H9 (cell line): ENCODE data around the gene C1orf141. TPM values are rescaled to one million over a fixed set of nuclear protein-coding genes. Genes with fewer than 3 reads are reported as not detected.

Experiments used
- DNase-seq: peaks from one replicate; pipeline ENCODE4 v3.0.0-alpha.2; 2017
- H2AFZ ChIP-seq: one replicate; pipeline ENCODE4 v1.6.1; 2013; ENCODE audit warnings: mild to moderate bottlenecking, low read length, control low read depth, moderate library complexity
- H2AK5ac ChIP-seq: 2 replicates; pipeline ENCODE4 v1.6.1; 2013; ENCODE audit warnings: low read length, control low read depth, mixed read lengths; ENCODE audit not compliant: insufficient read length
- H2BK120ac ChIP-seq: one replicate; pipeline ENCODE4 v1.6.1; 2013; ENCODE audit warnings: low read depth, mild to moderate bottlenecking, low read length, control low read depth, inconsistent platforms; ENCODE audit not compliant: poor library complexity, severe bottlenecking
- H2BK12ac ChIP-seq: 2 replicates; pipeline ENCODE4 v1.6.1; 2013; ENCODE audit warnings: low read length, control low read depth, mixed read lengths, low read depth; ENCODE audit not compliant: insufficient read length
- H2BK15ac ChIP-seq: 2 replicates; pipeline ENCODE4 v1.6.1; 2013; ENCODE audit warnings: low read depth, low read length, control low read depth
- H2BK20ac ChIP-seq: one replicate; pipeline ENCODE4 v1.6.1; 2013; ENCODE audit warnings: low read depth, mild to moderate bottlenecking, low read length, control low read depth, inconsistent platforms; ENCODE audit not compliant: poor library complexity, severe bottlenecking
- H2BK5ac ChIP-seq: 2 replicates; pipeline ENCODE4 v1.6.1; 2013; ENCODE audit warnings: low read length, control low read depth, mixed read lengths; ENCODE audit not compliant: insufficient read length
- H3K14ac ChIP-seq: 2 replicates; pipeline ENCODE4 v1.6.1; 2013; ENCODE audit warnings: low read length, control low read depth; ENCODE audit not compliant: insufficient read depth
- H3K18ac ChIP-seq: 2 replicates; pipeline ENCODE4 v1.6.1; 2013; ENCODE audit warnings: low read depth, mild to moderate bottlenecking, mixed read lengths, low read length, control low read depth; ENCODE audit not compliant: insufficient read length
- H3K23ac ChIP-seq: 2 replicates; pipeline ENCODE4 v1.6.1; 2013; ENCODE audit warnings: low read length, control low read depth, mixed read lengths, low read depth; ENCODE audit not compliant: insufficient read length
- H3K23me2 ChIP-seq: 2 replicates; pipeline ENCODE4 v1.6.1; 2013; ENCODE audit warnings: low read depth, mild to moderate bottlenecking, mixed read lengths, low read length, control low read depth; ENCODE audit not compliant: insufficient read length, poor library complexity, severe bottlenecking
- H3K27ac ChIP-seq: 2 replicates; pipeline ENCODE4 v1.5.1; 2013; ENCODE audit warnings: low read length, control low read depth, mixed read lengths, low read depth; ENCODE audit not compliant: insufficient read length
- H3K27me3 ChIP-seq: 2 replicates; pipeline ENCODE4 v1.6.1; 2013; ENCODE audit warnings: low read length, control low read depth, inconsistent platforms; ENCODE audit not compliant: insufficient read depth
- H3K4ac ChIP-seq: 2 replicates; pipeline ENCODE4 v1.6.1; 2013; ENCODE audit warnings: low read depth, mild to moderate bottlenecking, control low read depth, inconsistent platforms, low read length, moderate library complexity
- H3K4me1 ChIP-seq: 2 replicates; pipeline ENCODE4 v1.6.1; 2013; ENCODE audit warnings: low read length, control low read depth, inconsistent platforms; ENCODE audit not compliant: insufficient read depth
- H3K4me2 ChIP-seq: 2 replicates; pipeline ENCODE4 v1.6.1; 2013; ENCODE audit warnings: low read length, control low read depth, mixed read lengths; ENCODE audit not compliant: insufficient read length, insufficient read depth
- H3K56ac ChIP-seq: 2 replicates; pipeline ENCODE4 v1.6.1; 2013; ENCODE audit warnings: low read depth, mild to moderate bottlenecking, mixed read lengths, low read length, control low read depth; ENCODE audit not compliant: insufficient read length
- H3K79me1 ChIP-seq: 2 replicates; pipeline ENCODE4 v1.6.1; 2013; ENCODE audit warnings: low read depth, mild to moderate bottlenecking, moderate library complexity, low read length, control low read depth, inconsistent platforms; ENCODE audit not compliant: insufficient read depth, poor library complexity, severe bottlenecking
- H3K79me2 ChIP-seq: 2 replicates; pipeline ENCODE4 v1.6.1; 2013; ENCODE audit warnings: low read length, control low read depth, inconsistent platforms; ENCODE audit not compliant: insufficient read depth
- H3K9ac ChIP-seq: 2 replicates; pipeline ENCODE4 v1.6.1; 2013; ENCODE audit warnings: low read length, control low read depth, mixed read lengths; ENCODE audit not compliant: insufficient read length; ENCODE audit errors: extremely low read depth
- H3K9me3 ChIP-seq: one replicate; pipeline ENCODE4 v1.6.1; 2013; ENCODE audit warnings: low read depth, low read length, inconsistent platforms; ENCODE audit not compliant: control insufficient read depth
- H3T11ph ChIP-seq: one replicate; pipeline ENCODE4 v1.6.1; 2013; ENCODE audit warnings: mild to moderate bottlenecking, low read length, control low read depth, inconsistent platforms
- H4K20me1 ChIP-seq: one replicate; pipeline ENCODE4 v1.6.1; 2013; ENCODE audit not compliant: control insufficient read depth, insufficient read length, insufficient read depth
- H4K5ac ChIP-seq: 2 replicates; pipeline ENCODE4 v1.6.1; 2013; ENCODE audit warnings: low read depth, mild to moderate bottlenecking, mixed read lengths, low read length, control low read depth; ENCODE audit not compliant: insufficient read length
- H4K8ac ChIP-seq: replicated peaks from 2 replicates; pipeline ENCODE4 v1.6.1; 2013; ENCODE audit warnings: low read length, control low read depth, mixed read lengths, low read depth; ENCODE audit not compliant: insufficient read length
- H4K91ac ChIP-seq: 2 replicates; pipeline ENCODE4 v1.6.1; 2013; ENCODE audit warnings: low read depth, mild to moderate bottlenecking, moderate library complexity, mixed read lengths, low read length, control low read depth; ENCODE audit not compliant: insufficient read length
- H3K27ac Mint-ChIP-seq, 3 experiments: 2 replicates in 2 of 3; 3 replicates in 1 of 3; pipeline ENCODE4 v1.8.0; 2020 to 2021; ENCODE audit warnings: mixed read lengths in 3 of 3, mild to moderate bottlenecking in 1 of 3, moderate library complexity in 1 of 3
- H3K27me3 Mint-ChIP-seq: 2 replicates; pipeline ENCODE4 v1.8.0; 2021; ENCODE audit warnings: low read depth, mild to moderate bottlenecking, moderate library complexity, mixed read lengths
- H3K36me3 Mint-ChIP-seq, 3 experiments: 2 replicates in 2 of 3; 3 replicates in 1 of 3; pipeline ENCODE4 v1.8.0; 2020 to 2021; ENCODE audit warnings: low read depth in 3 of 3, mixed read lengths in 3 of 3; ENCODE audit not compliant: insufficient read depth in 1 of 3
- H3K4me1 Mint-ChIP-seq, 2 experiments: 2 replicates each; pipeline ENCODE4 v1.8.0; 2020; ENCODE audit warnings: mixed read lengths in 2 of 2
- H3K4me3 Mint-ChIP-seq, 2 experiments: 2 replicates in 1 of 2; 3 replicates in 1 of 2; pipeline ENCODE4 v1.8.0; 2020 to 2021; ENCODE audit warnings: mild to moderate bottlenecking in 2 of 2, mixed read lengths in 2 of 2, moderate library complexity in 1 of 2
- H3K9me3 Mint-ChIP-seq, 2 experiments: 2 replicates in 1 of 2; 3 replicates in 1 of 2; pipeline ENCODE4 v1.8.0; 2020; ENCODE audit warnings: mild to moderate bottlenecking in 2 of 2, mixed read lengths in 2 of 2, moderate library complexity in 1 of 2
- WGBS: extraction: QIAGEN DNeasy Blood & Tissue Kit; methylation state at CpG from one replicate; pipeline ENCODE4 v1.1.7; 2013; ENCODE audit warnings: missing lambda C conversion rate, low lambda C conversion rate, mixed read lengths; ENCODE audit not compliant: insufficient read length; ENCODE audit errors: extremely low coverage; 5-methylcytosine and 5-hydroxymethylcytosine counted together
- total RNA-seq: library from RNA; stranded (reverse); gene quantifications from 2 replicates; pipeline ENCODE4 v1.2.1, GENCODE V29; 2021
- TF ChIP-seq, protein P1 (sequence below): fragments of 200-600 bp; sonication (generic); conservative IDR thresholded peaks from 3 replicates; pipeline ENCODE4 v1.8.0; 2021; ENCODE audit warnings: antibody characterized with exemption, mild to moderate bottlenecking

The C1orf141 gene
- total RNA-seq, 1 experiment from 2014 or later, result not detected

DNA sequence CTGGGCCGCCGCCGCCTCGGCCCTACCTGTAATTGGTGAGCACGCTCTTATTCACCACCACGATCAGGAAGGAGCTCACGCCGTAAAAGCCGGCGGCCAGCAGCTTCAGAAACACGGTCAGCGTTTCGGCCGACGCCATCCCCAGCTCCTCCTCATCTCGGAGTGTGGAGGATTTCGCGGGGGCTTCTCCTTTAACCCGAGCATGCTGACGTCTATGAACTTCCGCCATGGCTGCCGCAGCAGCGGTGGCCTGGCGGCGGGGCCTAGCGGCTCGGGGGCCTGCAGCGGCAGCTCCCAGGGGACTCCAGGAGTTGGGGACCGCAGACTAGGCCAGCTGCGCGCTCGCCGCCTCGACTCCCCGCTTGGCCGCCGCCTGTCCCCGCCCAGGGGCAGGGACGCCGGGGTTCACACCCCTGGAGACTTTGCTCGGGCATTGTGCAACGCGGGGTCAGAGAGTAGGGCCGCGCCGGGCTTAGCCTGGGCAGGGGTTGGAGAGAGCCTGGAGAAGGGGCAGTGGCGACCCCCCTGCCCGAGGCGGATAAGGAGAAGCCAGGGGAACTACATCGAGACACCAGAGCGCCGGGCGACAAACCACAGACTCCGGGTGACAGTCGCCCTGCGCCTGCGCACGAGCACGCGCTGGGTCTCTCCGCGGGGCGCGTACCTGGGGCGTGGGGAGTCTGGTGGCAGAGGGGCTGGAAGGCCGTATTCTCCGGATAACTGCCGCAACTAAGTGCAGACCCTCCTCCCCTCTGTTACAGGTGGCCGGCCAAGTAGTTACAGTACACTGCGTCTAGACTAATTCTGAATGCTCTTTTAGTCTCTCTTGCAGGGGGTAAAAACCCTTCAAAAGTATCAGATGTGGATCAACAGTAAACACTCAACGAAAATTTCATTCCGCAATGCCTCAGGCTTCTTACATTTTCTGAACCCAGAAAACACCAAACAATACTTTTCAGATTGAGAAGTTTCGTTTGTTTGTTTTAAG lies 80.7 kb downstream of the C1orf141 start, which contains the start of gene SLC35D1:
SLC35D1 (minus strand) TSS at position 364 of the 988 bp plus-strand sequence; CDS start at position 229, 135 bp downstream.
- no peak within 1 kb of the TSS for H2BK12ac ChIP-seq
- H3K23me2 ChIP-seq, result no peaks in the 10 kb centered on the region
- Mint-ChIP-seq H3K9me3 (no peaks in the 10 kb centered on the region), H3K36me3 (peaks cover 0 to 2% (median 0%) of the 10 kb centered on the region in 3 experiments; a peak in 3 of 7 replicates), H3K27ac (peak within 1 kb of the TSS; percentile 59 to 95 (median 90); a peak in 5 of 7 replicates), H3K4me3 (peak within 1 kb of the TSS; percentile 81 to 88), H3K4me1 (peaks cover 18 to 20% of the 10 kb centered on the region in 2 experiments), H3K27me3 (no peaks in the 10 kb centered on the region; the same call in 1 of the 2 replicates)
- no peak within 1 kb of the TSS for H3K27ac ChIP-seq
- peak within 1 kb of the TSS; percentile 86; the same call in 1 of the 2 replicates for H3K14ac ChIP-seq
- H3K79me2 ChIP-seq, result no peaks in the 10 kb centered on the region
- peak within 1 kb of the TSS; percentile 66 for H3K18ac ChIP-seq
- H2BK120ac ChIP-seq, result no peak within 1 kb of the TSS
- H2BK15ac ChIP-seq, result no peak within 1 kb of the TSS
- H3K56ac ChIP-seq, result no peak within 1 kb of the TSS
- no peak within 1 kb of the TSS for H3K4ac ChIP-seq
- H4K8ac ChIP-seq, result no peak within 1 kb of the TSS
- peak within 1 kb of the TSS; percentile 73 for H3K4me2 ChIP-seq
- no peaks in the 10 kb centered on the region for H3K27me3 ChIP-seq
- TF ChIP-seq, protein P1, sequence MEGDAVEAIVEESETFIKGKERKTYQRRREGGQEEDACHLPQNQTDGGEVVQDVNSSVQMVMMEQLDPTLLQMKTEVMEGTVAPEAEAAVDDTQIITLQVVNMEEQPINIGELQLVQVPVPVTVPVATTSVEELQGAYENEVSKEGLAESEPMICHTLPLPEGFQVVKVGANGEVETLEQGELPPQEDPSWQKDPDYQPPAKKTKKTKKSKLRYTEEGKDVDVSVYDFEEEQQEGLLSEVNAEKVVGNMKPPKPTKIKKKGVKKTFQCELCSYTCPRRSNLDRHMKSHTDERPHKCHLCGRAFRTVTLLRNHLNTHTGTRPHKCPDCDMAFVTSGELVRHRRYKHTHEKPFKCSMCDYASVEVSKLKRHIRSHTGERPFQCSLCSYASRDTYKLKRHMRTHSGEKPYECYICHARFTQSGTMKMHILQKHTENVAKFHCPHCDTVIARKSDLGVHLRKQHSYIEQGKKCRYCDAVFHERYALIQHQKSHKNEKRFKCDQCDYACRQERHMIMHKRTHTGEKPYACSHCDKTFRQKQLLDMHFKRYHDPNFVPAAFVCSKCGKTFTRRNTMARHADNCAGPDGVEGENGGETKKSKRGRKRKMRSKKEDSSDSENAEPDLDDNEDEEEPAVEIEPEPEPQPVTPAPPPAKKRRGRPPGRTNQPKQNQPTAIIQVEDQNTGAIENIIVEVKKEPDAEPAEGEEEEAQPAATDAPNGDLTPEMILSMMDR, result no peak
- H3K9me3 ChIP-seq, result no peaks in the 10 kb centered on the region
- no peaks in the 10 kb centered on the region for H4K20me1 ChIP-seq
- no peak within 1 kb of the TSS for H2AFZ ChIP-seq
- peaks cover 2% of the 10 kb centered on the region; the same call in 1 of the 2 replicates for H3K4me1 ChIP-seq
- H4K5ac ChIP-seq, result no peak within 1 kb of the TSS
- no CpG with 5 or more reads among the region's 73 CpGs for WGBS
- no peak within 1 kb of the TSS for H3T11ph ChIP-seq
- no peak within 1 kb of the TSS for H2BK20ac ChIP-seq
- H3K23ac ChIP-seq, result no peak within 1 kb of the TSS
- peak; percentile 93 for DNase-seq
- peak within 1 kb of the TSS; percentile 79 for H3K9ac ChIP-seq
- H2AK5ac ChIP-seq, result no peak within 1 kb of the TSS
- no peak within 1 kb of the TSS for H2BK5ac ChIP-seq
- no peaks in the 10 kb centered on the region for H3K79me1 ChIP-seq
- H4K91ac ChIP-seq, result no peak within 1 kb of the TSS
